ENCODE measurements around the gene QSOX2.

QSOX2 gene

GRCh38 chr9:136264441-136265405 is 19.1 kb upstream of the QSOX2 start:
- no peak for DNase-seq (ENCODE audit: low read depth)

GRCh38 chr9:136264031-136264430 is 18.4 kb upstream of the QSOX2 start:
- no peak for DNase-seq (ENCODE audit: low read depth)

GRCh38 chr9:136262671-136263178 is 17.1 kb upstream of the QSOX2 start:
- DNase-seq (ENCODE audit: low read depth) = no peak

- DNase-seq (ENCODE audit: low read depth) = no peak
Observed at GRCh38 chr9:136261686-136262430, 16.2 kb upstream of the QSOX2 start.

GRCh38 chr9:136260936-136261472 is 15.4 kb upstream of the QSOX2 start:
- DNase-seq (ENCODE audit: low read depth) = no peak

- DNase-seq (ENCODE audit: low read depth) = no peak
Observed at GRCh38 chr9:136260521-136260920, 14.9 kb upstream of the QSOX2 start.

GRCh38 chr9:136259836-136260235 is 14.2 kb upstream of the QSOX2 start:
- no peak for DNase-seq (ENCODE audit: low read depth)

- no peak for DNase-seq (ENCODE audit: low read depth)
Observed at GRCh38 chr9:136259517-136259813, 13.9 kb upstream of the QSOX2 start.

- DNase-seq (ENCODE audit: low read depth) = no peak
Observed at GRCh38 chr9:136258786-136259516, 13.3 kb upstream of the QSOX2 start.

GRCh38 chr9:136258299-136258625 is 12.7 kb upstream of the QSOX2 start:
- DNase-seq (ENCODE audit: low read depth) = no peak

GRCh38 chr9:136257381-136258298 is 12.0 kb upstream of the QSOX2 start:
- no peak for DNase-seq (ENCODE audit: low read depth)

GRCh38 chr9:136255896-136256890 is 10.6 kb upstream of the QSOX2 start:
- DNase-seq (ENCODE audit: low read depth) = no peak

GRCh38 chr9:136255166-136255538 is 9.5 kb upstream of the QSOX2 start:
- DNase-seq (ENCODE audit: low read depth) = no peak

GRCh38 chr9:136254381-136255165 is 9.0 kb upstream of the QSOX2 start:
- no peak for DNase-seq (ENCODE audit: low read depth)

GRCh38 chr9:136253246-136254130 is 7.9 kb upstream of the QSOX2 start:
- DNase-seq (ENCODE audit: low read depth) = no peak

- DNase-seq (ENCODE audit: low read depth) = no peak
Observed at GRCh38 chr9:136252846-136253245, 7.2 kb upstream of the QSOX2 start.

GRCh38 chr9:136252281-136252680 is 6.7 kb upstream of the QSOX2 start:
- no peak for DNase-seq (ENCODE audit: low read depth)
